ENCODE data around the gene NSG1. TPM values are rescaled to one million over a fixed set of nuclear protein-coding genes. Genes with fewer than 3 reads are reported as not detected.
A peak's percentile ranks its signal among the peaks of the same experiment; 100 is the strongest.

The NSG1 gene
- total RNA-seq, 4 donors from 2014 or later, result 0.13 TPM; not detected in 3

DNA sequence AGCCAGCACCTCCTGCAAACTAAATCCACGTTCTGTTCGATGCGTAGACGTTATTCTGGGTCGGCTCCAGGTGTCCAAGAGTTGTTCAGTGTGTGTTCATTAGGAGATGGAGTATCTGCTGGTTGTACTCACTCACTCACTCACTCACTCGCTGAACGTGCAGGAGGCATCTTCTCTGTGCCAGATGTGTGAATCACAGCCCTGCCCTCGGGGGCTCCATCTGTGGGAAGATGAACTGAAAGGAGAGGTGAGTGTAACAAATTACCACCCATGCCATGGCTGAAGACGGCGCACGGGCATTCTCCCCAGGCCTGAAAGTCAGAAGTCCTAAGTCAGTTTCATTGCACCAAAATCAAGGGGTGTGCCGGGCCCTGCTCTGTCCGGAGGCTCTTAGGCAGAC lies 16.1 kb downstream of the NSG1 start:
- TF ChIP-seq, protein P1, sequence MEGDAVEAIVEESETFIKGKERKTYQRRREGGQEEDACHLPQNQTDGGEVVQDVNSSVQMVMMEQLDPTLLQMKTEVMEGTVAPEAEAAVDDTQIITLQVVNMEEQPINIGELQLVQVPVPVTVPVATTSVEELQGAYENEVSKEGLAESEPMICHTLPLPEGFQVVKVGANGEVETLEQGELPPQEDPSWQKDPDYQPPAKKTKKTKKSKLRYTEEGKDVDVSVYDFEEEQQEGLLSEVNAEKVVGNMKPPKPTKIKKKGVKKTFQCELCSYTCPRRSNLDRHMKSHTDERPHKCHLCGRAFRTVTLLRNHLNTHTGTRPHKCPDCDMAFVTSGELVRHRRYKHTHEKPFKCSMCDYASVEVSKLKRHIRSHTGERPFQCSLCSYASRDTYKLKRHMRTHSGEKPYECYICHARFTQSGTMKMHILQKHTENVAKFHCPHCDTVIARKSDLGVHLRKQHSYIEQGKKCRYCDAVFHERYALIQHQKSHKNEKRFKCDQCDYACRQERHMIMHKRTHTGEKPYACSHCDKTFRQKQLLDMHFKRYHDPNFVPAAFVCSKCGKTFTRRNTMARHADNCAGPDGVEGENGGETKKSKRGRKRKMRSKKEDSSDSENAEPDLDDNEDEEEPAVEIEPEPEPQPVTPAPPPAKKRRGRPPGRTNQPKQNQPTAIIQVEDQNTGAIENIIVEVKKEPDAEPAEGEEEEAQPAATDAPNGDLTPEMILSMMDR (IDR thresholded peaks at IDR 0.05 in 4 of 5, conservative IDR thresholded peaks at IDR 0.05 in 1 of 5), result no peak
- Histone ChIP-seq H3K4me3 (no peak overlapping the region), H3K27ac (no peak overlapping the region), H3K4me1 (no peaks in the 10 kb centered on the region), H3K36me3 (no peaks in the 10 kb centered on the region), H3K27me3 (peaks cover 9 to 19% (median 11%) of the 10 kb centered on the region in 3 donors), H3K9me3 (no peaks in the 10 kb centered on the region)
- in situ Hi-C loops (cut with MboI; ENCODE audit: low sequenced_read_pairs in 4 of 4), result no loop called here
- intact Hi-C loops (cut with DNase I; ENCODE audit: low total_unique reads), result no loop called here
- DNase-seq (no peak), ATAC-seq (no peak)

DNA sequence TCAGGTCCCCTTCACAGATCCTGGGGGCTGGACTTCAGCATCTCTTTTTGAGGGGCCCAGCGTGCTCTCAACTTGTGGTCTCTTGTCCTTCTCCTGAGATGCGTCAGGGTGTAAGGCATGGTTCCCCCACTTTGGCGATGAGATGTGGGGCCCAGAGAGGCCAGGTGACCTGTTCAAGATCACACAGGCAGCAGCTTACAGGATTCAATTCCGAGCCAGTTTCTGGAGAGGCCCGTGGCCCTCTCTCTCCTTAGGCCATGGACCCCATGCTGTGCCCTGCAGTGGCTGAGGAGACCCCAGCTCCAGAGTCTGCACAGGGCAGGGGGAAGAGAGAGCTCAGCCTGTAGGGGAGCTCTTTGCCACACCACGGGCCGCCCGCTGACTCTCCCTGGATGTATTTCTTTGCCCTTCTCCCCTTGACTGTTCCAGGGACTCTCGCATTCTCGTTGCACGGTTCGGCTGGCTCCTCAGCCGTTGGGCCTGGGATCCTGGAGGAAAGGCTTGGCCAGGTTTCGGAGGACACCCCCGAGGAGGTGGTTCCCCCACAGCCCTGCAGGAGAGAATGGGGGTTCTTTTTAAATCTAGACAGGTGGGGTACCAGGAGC lies 18.6 kb downstream of the NSG1 start:
- no peak for ATAC-seq
- no peak for DNase-seq
- Histone ChIP-seq H3K27me3 (peaks cover 2 to 11% (median 7%) of the 10 kb centered on the region in 3 donors), H3K27ac (no peak overlapping the region), H3K4me1 (no peaks in the 10 kb centered on the region), H3K9me3 (no peaks in the 10 kb centered on the region), H3K4me3 (no peak overlapping the region), H3K36me3 (no peaks in the 10 kb centered on the region)
- in situ Hi-C loops (cut with MboI; ENCODE audit: low sequenced_read_pairs in 4 of 4) (no loop called here), intact Hi-C loops (cut with DNase I; ENCODE audit: low total_unique reads) (no loop called here)
- no peak for TF ChIP-seq POLR2A (IDR thresholded peaks at IDR 0.05)
- TF ChIP-seq, protein P1 (IDR thresholded peaks at IDR 0.05 in 4 of 5, conservative IDR thresholded peaks at IDR 0.05 in 1 of 5), result no peak

DNA sequence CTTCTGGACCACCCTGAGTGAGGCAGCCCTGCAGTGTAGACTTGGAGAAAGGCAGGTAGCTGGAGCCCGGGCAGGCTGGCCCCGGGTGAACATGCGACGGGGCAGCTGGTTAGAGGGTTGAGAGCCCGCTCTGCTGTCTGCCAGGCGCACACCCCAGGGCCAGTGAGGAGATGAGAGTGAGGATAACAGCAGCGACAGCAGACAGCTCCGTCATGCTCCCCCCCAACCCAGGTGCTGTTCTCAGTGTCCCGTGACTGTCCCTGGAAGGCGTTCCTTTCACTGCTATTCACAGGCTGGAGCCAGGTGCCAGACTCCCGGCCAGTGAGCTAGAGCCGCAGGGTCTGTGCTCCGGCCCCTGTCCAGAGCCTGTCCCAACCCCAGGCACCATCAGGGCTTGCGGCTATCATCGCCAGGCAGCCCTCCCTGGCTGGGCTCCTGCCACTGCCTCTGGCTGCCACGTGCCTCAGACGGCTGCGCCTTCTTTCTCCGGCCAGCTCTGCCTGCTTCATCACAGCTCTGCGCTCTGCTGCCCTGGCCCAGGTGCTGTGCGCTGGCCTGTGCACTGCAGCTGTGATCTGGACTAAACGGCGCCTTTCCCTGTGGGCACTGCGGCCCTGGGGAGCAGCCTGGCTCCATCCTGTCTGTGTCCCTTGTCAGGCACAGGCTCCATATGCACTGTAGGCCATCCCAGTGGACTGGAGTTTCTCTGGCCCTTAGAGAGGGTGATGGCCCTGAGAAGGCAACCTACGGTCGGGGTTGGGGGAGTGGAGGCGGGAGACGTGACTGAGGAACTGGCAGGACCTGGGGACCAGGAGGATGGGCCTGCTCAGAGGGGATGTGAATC lies 19.8 kb downstream of the NSG1 start:
- in situ Hi-C loops (cut with MboI; ENCODE audit: low sequenced_read_pairs in 4 of 4) (no loop called here), intact Hi-C loops (cut with DNase I; ENCODE audit: low total_unique reads) (no loop called here)
- ATAC-seq, result no peak
- H3K27ac ChIP-seq, result no peak overlapping the region
- H3K9me3 ChIP-seq, result no peaks in the 10 kb centered on the region
- no peaks in the 10 kb centered on the region for H3K4me1 ChIP-seq
- no peak overlapping the region for H3K4me3 ChIP-seq
- DNase-seq, result peak in 1 of 2 donors; percentile 19
- no peaks in the 10 kb centered on the region for H3K36me3 ChIP-seq
- no peak for TF ChIP-seq POLR2A (IDR thresholded peaks at IDR 0.05)
- TF ChIP-seq, protein P1 (IDR thresholded peaks at IDR 0.05 in 4 of 5, conservative IDR thresholded peaks at IDR 0.05 in 1 of 5), result no peak
- peaks cover 2 to 11% (median 7%) of the 10 kb centered on the region in 3 donors for H3K27me3 ChIP-seq

DNA sequence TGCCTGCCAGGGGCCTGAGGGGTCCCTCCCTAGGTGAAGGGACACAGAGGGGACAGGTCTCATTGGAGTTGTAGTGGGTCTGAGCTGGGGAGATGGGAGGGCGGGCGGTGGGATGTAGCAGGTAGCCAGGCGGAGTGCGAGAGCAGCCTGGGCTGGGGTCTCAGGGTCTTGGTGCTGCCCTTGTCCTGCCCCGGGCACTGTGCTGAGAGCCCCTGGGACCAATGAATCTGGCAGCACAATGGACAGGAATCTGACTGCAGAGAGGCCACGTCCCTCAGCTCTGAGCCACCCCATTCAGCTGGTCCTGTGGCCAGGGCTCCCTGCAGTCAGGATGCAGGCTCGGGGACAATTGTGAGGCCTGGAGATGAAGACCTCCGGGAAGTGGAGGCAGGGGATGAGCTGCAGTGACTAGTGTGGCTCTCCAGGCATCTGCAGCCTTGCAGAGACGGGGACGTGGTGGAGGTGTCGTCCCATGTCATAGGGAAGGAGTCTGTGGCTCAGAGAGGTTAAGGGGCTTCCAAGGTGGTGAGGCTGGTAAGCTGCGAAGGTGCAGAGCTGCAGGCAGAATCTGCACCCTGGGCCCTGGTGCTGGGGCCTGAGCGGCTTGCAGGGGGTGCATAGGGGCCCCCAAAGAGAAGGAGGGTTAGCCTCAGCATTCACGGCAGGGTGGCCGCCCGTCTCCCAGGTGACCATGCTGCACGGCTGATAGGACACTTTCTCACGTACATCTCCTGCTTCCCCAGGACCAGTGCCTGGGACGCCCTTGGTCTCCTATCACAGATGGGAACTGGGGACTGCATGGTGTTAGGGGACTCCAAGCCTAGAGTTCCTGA lies 20.6 kb downstream of the NSG1 start:
- no peak overlapping the region for H3K27ac ChIP-seq
- H3K27me3 ChIP-seq, result peaks cover 2 to 11% (median 7%) of the 10 kb centered on the region in 3 donors
- H3K4me3 ChIP-seq, result no peak overlapping the region
- ATAC-seq, result no peak
- in situ Hi-C loops (cut with MboI; ENCODE audit: low sequenced_read_pairs in 4 of 4) (no loop called here), intact Hi-C loops (cut with DNase I; ENCODE audit: low total_unique reads) (no loop called here)
- TF ChIP-seq, protein P1 (IDR thresholded peaks at IDR 0.05 in 4 of 5, conservative IDR thresholded peaks at IDR 0.05 in 1 of 5), result no peak
- TF ChIP-seq POLR2A (IDR thresholded peaks at IDR 0.05), result no peak
- H3K36me3 ChIP-seq, result no peaks in the 10 kb centered on the region
- no peak for DNase-seq
- no peaks in the 10 kb centered on the region for H3K9me3 ChIP-seq
- no peaks in the 10 kb centered on the region for H3K4me1 ChIP-seq

All from gastrocnemius medialis (tissue), 4 donors.